WTC11 (cell line): Measurements from ENCODE around the gene STRN. TPM values are rescaled to one million over a fixed set of nuclear protein-coding genes. Genes with fewer than 3 reads are reported as not detected.

Source experiments
- ATAC-seq: fragments of 200-7000 bp; cut with Tn5 transposase; 2 replicates; pipeline ENCODE4 v1.10.0; 2021; ENCODE audit warnings: mild to moderate bottlenecking, moderate library complexity
- CTCF ChIA-PET: fragments of 300-600 bp; sonication (Branson Sonifier 250); formaldehyde crosslinking; loops from one replicate; lab custom pipeline; 2021; ENCODE audit warnings: antibody characterized with exemption; lab: Charles Lee
- POLR2A ChIA-PET: fragments of 350-600 bp; sonication (Branson Sonifier 250); formaldehyde crosslinking; loops from one replicate; lab custom pipeline; 2021; ENCODE audit warnings: antibody characterized with exemption; lab: Charles Lee
- DNase-seq: peaks from one replicate; pipeline ENCODE4 v3.0.0; 2021; ENCODE audit warnings: low spot score
- H3K27ac Mint-ChIP-seq: 2 replicates; pipeline ENCODE4 v1.8.0; 2021; ENCODE audit warnings: mixed read lengths
- H3K27me3 Mint-ChIP-seq: 2 replicates; pipeline ENCODE4 v1.8.0; 2021; ENCODE audit warnings: low read depth, mild to moderate bottlenecking, moderate library complexity, mixed read lengths
- H3K36me3 Mint-ChIP-seq: 2 replicates; pipeline ENCODE4 v1.8.0; 2021; ENCODE audit warnings: mixed read lengths
- H3K4me1 Mint-ChIP-seq: 2 replicates; pipeline ENCODE4 v1.8.0; 2022; ENCODE audit warnings: mixed read lengths
- H3K4me3 Mint-ChIP-seq: 2 replicates; pipeline ENCODE4 v1.8.0; 2021; ENCODE audit warnings: mild to moderate bottlenecking, moderate library complexity, mixed read lengths
- H3K9me3 Mint-ChIP-seq: 2 replicates; pipeline ENCODE4 v1.8.0; 2021; ENCODE audit warnings: mixed read lengths
- ARID4B ChIP-seq: sonication (generic); formaldehyde crosslinking; IDR thresholded peaks from 2 replicates; pipeline ENCODE4 v1.8.0; 2023; ENCODE audit warnings: missing genetic modification reagents, mild to moderate bottlenecking, borderline replicate concordance
- CDX4 ChIP-seq: fragments of 250-450 bp; sonication (Bioruptor Pico); IDR thresholded peaks from 2 replicates; pipeline ENCODE4 v1.9.0; 2021; ENCODE audit warnings: moderate library complexity, mild to moderate bottlenecking, inconsistent platforms, borderline replicate concordance
- ERG ChIP-seq: fragments of 250-450 bp; sonication (Bioruptor Pico); IDR thresholded peaks from 2 replicates; pipeline ENCODE4 v1.8.0; 2021; ENCODE audit warnings: mild to moderate bottlenecking
- GABPB1 ChIP-seq: sonication (generic); formaldehyde crosslinking; IDR thresholded peaks from 2 replicates; pipeline ENCODE4 v1.8.1; 2023; ENCODE audit warnings: mild to moderate bottlenecking, missing genetic modification reagents
- HMGA2 ChIP-seq: fragments of 250-450 bp; sonication (Bioruptor Pico); IDR thresholded peaks from 2 replicates; pipeline ENCODE4 v1.4.0; 2021; ENCODE audit warnings: mild to moderate bottlenecking, moderate library complexity
- HMGXB4 ChIP-seq: sonication (generic); formaldehyde crosslinking; IDR thresholded peaks from 2 replicates; pipeline ENCODE4 v1.8.1; 2023; ENCODE audit warnings: mild to moderate bottlenecking, moderate library complexity, missing genetic modification reagents
- JUN ChIP-seq: sonication (generic); formaldehyde crosslinking; IDR thresholded peaks from 2 replicates; pipeline ENCODE4 v1.8.0; 2023; ENCODE audit warnings: mild to moderate bottlenecking, missing genetic modification reagents
- NFE2L1 ChIP-seq: sonication (generic); formaldehyde crosslinking; IDR thresholded peaks from 2 replicates; pipeline ENCODE4 v1.8.1; 2023; ENCODE audit warnings: missing genetic modification reagents
- NFYB ChIP-seq: sonication (generic); formaldehyde crosslinking; conservative IDR thresholded peaks from 2 replicates; pipeline ENCODE4 v1.8.0; 2022; ENCODE audit warnings: low read depth, missing genetic modification reagents
- PRDM15 ChIP-seq: sonication (generic); formaldehyde crosslinking; IDR thresholded peaks from 2 replicates; pipeline ENCODE4 v1.8.0; 2022; ENCODE audit warnings: missing genetic modification reagents
- RELA ChIP-seq: sonication (generic); formaldehyde crosslinking; IDR thresholded peaks from 2 replicates; pipeline ENCODE4 v1.8.1; 2022; ENCODE audit warnings: missing genetic modification reagents, mild to moderate bottlenecking, borderline replicate concordance
- TCF7 ChIP-seq: sonication (generic); formaldehyde crosslinking; IDR thresholded peaks from 2 replicates; pipeline ENCODE4 v1.8.0; 2022; ENCODE audit warnings: mild to moderate bottlenecking, low read depth, missing genetic modification reagents, moderate library complexity
- TEAD4 ChIP-seq: sonication (generic); formaldehyde crosslinking; IDR thresholded peaks from 2 replicates; pipeline ENCODE4 v1.8.0; 2022; ENCODE audit warnings: mild to moderate bottlenecking, missing genetic modification reagents
- ZNF263 ChIP-seq: sonication (generic); formaldehyde crosslinking; IDR thresholded peaks from 2 replicates; pipeline ENCODE4 v1.8.1; 2022; ENCODE audit warnings: low read depth, mild to moderate bottlenecking, moderate library complexity, missing genetic modification reagents
- ZNF416 ChIP-seq: fragments of 250-450 bp; sonication (Bioruptor Pico); IDR thresholded peaks from 2 replicates; pipeline ENCODE4 v1.9.0; 2021; ENCODE audit warnings: mild to moderate bottlenecking, inconsistent platforms
- total RNA-seq: library from RNA; stranded (reverse); gene quantifications from 3 replicates; pipeline ENCODE4 v1.2.3, GENCODE V29; 2021

STRN gene
- total RNA-seq, 1 experiment from 2014 or later, result 34.7 TPM

- TF ChIP-seq HMGXB4 (CRISPR knock-in tag) (no peak), ZNF416 (no peak), CDX4 (CRISPR knock-in tag) (no peak), JUN (CRISPR knock-in tag) (no peak)
These were observed 5.6 kb downstream of the STRN start (continued) for GRCh38 chr2:36960773-36961172.

- H3K9me3 Mint-ChIP-seq, result no peaks in the 10 kb centered on the region
- ChIA-PET POLR2A (no interaction called here), CTCF (no interaction called here)
- no peaks in the 10 kb centered on the region for H3K27me3 Mint-ChIP-seq
- no peak overlapping the region for H3K27ac Mint-ChIP-seq
- no peaks in the 10 kb centered on the region for H3K36me3 Mint-ChIP-seq
- TF ChIP-seq PRDM15 (CRISPR knock-in tag) (no peak), TCF7 (CRISPR knock-in tag) (no peak)
- peaks cover 74% of the 10 kb centered on the region for H3K4me1 Mint-ChIP-seq
- DNase-seq, result no peak
- no peak overlapping the region for H3K4me3 Mint-ChIP-seq
- ATAC-seq, result no peak
These were observed 6.2 kb downstream of the STRN start for GRCh38 chr2:36960005-36960675.

- ChIA-PET POLR2A (interaction anchor here (0.6 kb wide), 1 partner anchor 223 kb away, joined by 3 read pairs; no protein-coding TSS in a partner anchor), CTCF (interaction anchor here (1.1 kb wide), 1 partner anchor 8 kb away, joined by 3 read pairs; no protein-coding TSS in a partner anchor)
- Mint-ChIP-seq H3K4me1 (peaks cover 61% of the 10 kb centered on the region), H3K4me3 (no peak overlapping the region), H3K27me3 (no peaks in the 10 kb centered on the region), H3K36me3 (0 out of 2 replicates have a peak, but pooled peaks cover 2% of the 10 kb centered on the region), H3K9me3 (no peaks in the 10 kb centered on the region), H3K27ac (peak overlapping the region; percentile 51)
- TF ChIP-seq HMGA2 (CRISPR knock-in tag), result no peak
- no peak for TF ChIP-seq ERG (CRISPR knock-in tag)
- no peak for TF ChIP-seq GABPB1 (CRISPR knock-in tag)
- DNase-seq, result no peak
- ATAC-seq, result no peak
These were observed 11.2 kb downstream of the STRN start for GRCh38 chr2:36954977-36955607.

- POLR2A ChIA-PET, result interaction anchor here (0.6 to 1.4 kb wide), 2 partner anchors 12 to 186 kb away, joined by 3 to 5 read pairs; no protein-coding TSS in a partner anchor
These were observed 13.6 kb downstream of the STRN start for GRCh38 chr2:36952748-36953197.

More at GRCh38 chr2:36952748-36953197, 13.6 kb downstream of the STRN start:
- H3K4me3 Mint-ChIP-seq, result no peak overlapping the region
- peaks cover 58% of the 10 kb centered on the region for H3K4me1 Mint-ChIP-seq
- no peaks in the 10 kb centered on the region for H3K27me3 Mint-ChIP-seq
- no peak for DNase-seq
- peak; percentile 87 for ATAC-seq
- H3K27ac Mint-ChIP-seq, result peak overlapping the region; percentile 69; the same call in 1 of the 2 replicates
- no peaks in the 10 kb centered on the region for H3K9me3 Mint-ChIP-seq
- TF ChIP-seq RELA (CRISPR knock-in tag) (no peak), ZNF263 (CRISPR knock-in tag) (no peak), TEAD4 (no peak), NFYB (CRISPR knock-in tag) (no peak), NFE2L1 (no peak), ARID4B (CRISPR knock-in tag) (no peak)
- CTCF ChIA-PET, result interaction anchor here (0.9 to 1.2 kb wide), 2 partner anchors 8 to 182 kb away, joined by 3 to 4 read pairs; no protein-coding TSS in a partner anchor
- 0 out of 2 replicates have a peak, but pooled peaks cover 2% of the 10 kb centered on the region for H3K36me3 Mint-ChIP-seq
